GM18909 (cell line): Measurements from ENCODE around the gene GSTA4.
"Not testable (repeated sequence)": the region's sequence is repeated elsewhere in the genome, so short reads cannot be mapped to it uniquely, and the experiment has no call there.

Experiments used
- ATAC-seq: cut with Tn5 transposase; IDR thresholded peaks from one replicate; pipeline ENCODE4 v1.9.1; 2021; ENCODE audit warnings: mild to moderate bottlenecking; ENCODE audit not compliant: unreplicated experiment, poor library complexity

Gene GSTA4

GRCh38 chr6:52981222-52981900, 13.7 kb downstream of the GSTA4 start:
- ATAC-seq = no peak

GRCh38 chr6:52976591-52977035, 18.5 kb downstream of the GSTA4 start:
- no peak for ATAC-seq

GRCh38 chr6:52976149-52976548, 18.9 kb downstream of the GSTA4 start:
- no peak for ATAC-seq

- ATAC-seq = no peak
These were observed 19.5 kb downstream of the GSTA4 start for GRCh38 chr6:52975580-52975979.

- no peak for ATAC-seq
These were observed 22.1 kb downstream of the GSTA4 start for GRCh38 chr6:52972989-52973388.

- ATAC-seq = no peak
These were observed 25.7 kb downstream of the GSTA4 start for GRCh38 chr6:52969359-52969758.

GRCh38 chr6:52966101-52966500, 29.0 kb downstream of the GSTA4 start:
- ATAC-seq = no peak

GRCh38 chr6:52965380-52965779, 29.7 kb downstream of the GSTA4 start:
- ATAC-seq = no peak

- no peak for ATAC-seq
These were observed 30.8 kb downstream of the GSTA4 start for GRCh38 chr6:52964318-52964717.

GRCh38 chr6:52962701-52963100, 32.4 kb downstream of the GSTA4 start:
- no peak for ATAC-seq

GRCh38 chr6:52961022-52961421, 34.1 kb downstream of the GSTA4 start:
- ATAC-seq = not testable (repeated sequence)

GRCh38 chr6:52960211-52960610, 34.9 kb downstream of the GSTA4 start:
- not testable (repeated sequence) for ATAC-seq

GRCh38 chr6:52958546-52959255, 36.4 kb downstream of the GSTA4 start:
- no peak for ATAC-seq

GRCh38 chr6:52955871-52956270, 39.2 kb downstream of the GSTA4 start:
- ATAC-seq = no peak

GRCh38 chr6:52953911-52954839, 40.9 kb downstream of the GSTA4 start:
- ATAC-seq = no peak

- ATAC-seq = no peak
These were observed 48.8 kb downstream of the GSTA4 start for GRCh38 chr6:52946306-52946705.

- not testable (repeated sequence) for ATAC-seq
These were observed 52.3 kb downstream of the GSTA4 start for GRCh38 chr6:52942821-52943220.

- ATAC-seq = no peak
These were observed 52.9 kb downstream of the GSTA4 start for GRCh38 chr6:52942221-52942620.

GRCh38 chr6:52937908-52938307, 57.2 kb downstream of the GSTA4 start:
- ATAC-seq = no peak

GRCh38 chr6:52933778-52934177, 61.3 kb downstream of the GSTA4 start:
- no peak for ATAC-seq

- no peak for ATAC-seq
These were observed 63.7 kb downstream of the GSTA4 start for GRCh38 chr6:52931351-52931750.
